AG04450 (cell line): Measurements from ENCODE around the gene PLPP7. TPM values are rescaled to one million over a fixed set of nuclear protein-coding genes. Genes with fewer than 3 reads are reported as not detected.

Source experiments
- CTCF ChIA-PET: fragments of 300-600, 350-600 bp; formaldehyde crosslinking; extraction: SDS; loops from one replicate; lab custom pipeline; 2022; ENCODE audit warnings: antibody characterized with exemption, inconsistent platforms; lab: Charles Lee
- POLR2A ChIA-PET: fragments of 350-600 bp; formaldehyde crosslinking; extraction: SDS; loops from one replicate; lab custom pipeline; 2021; ENCODE audit warnings: antibody characterized with exemption, inconsistent platforms; lab: Yijun Ruan, JAX
- DNase-seq: peaks from one replicate; pipeline ENCODE4 v3.0.0-alpha.2; 2011; ENCODE audit warnings: low read depth, low spot score
- H3K27ac ChIP-seq: one replicate; pipeline ENCODE4 v1.5.1; 2012; ENCODE audit warnings: low read depth, low read length, control low read depth
- H3K27me3 ChIP-seq: one replicate; pipeline ENCODE4 v1.6.0; 2012; ENCODE audit warnings: low read length; ENCODE audit not compliant: control insufficient read depth, insufficient read depth
- H3K4me3 ChIP-seq: 2 replicates; pipeline ENCODE4 v1.5.1; 2011; ENCODE audit warnings: mild to moderate bottlenecking, low read depth, low read length, control low read depth
- H3K9me3 ChIP-seq: 2 replicates; pipeline ENCODE4 v1.5.1; 2012; ENCODE audit warnings: low read length; ENCODE audit not compliant: control insufficient read depth, insufficient read depth
- CTCF ChIP-seq: IDR thresholded peaks from 2 replicates; pipeline ENCODE4 v1.5.1; 2011; ENCODE audit warnings: low read depth, low read length, control low read depth, inconsistent platforms
- polyA plus RNA-seq: library from polyadenylated mRNA; depleted of rRNA; stranded (reverse); fragments of >200 nt; gene quantifications from 2 replicates; pipeline ENCODE4 v1.2.3, GENCODE V29; 2011

PLPP7 gene
- polyA plus RNA-seq, 1 experiment: 0.57 TPM

- CTCF ChIA-PET: interaction anchor here (1.6 kb wide), 1 partner anchor 109 kb away, joined by 4 read pairs; no protein-coding TSS in a partner anchor
Observed at GRCh38 chr9:131288217-131288616, 1.3 kb upstream of the PLPP7 start.

GRCh38 chr9:131290036-131290766 is 678 bp downstream of the PLPP7 start:
- no peak for TF ChIP-seq CTCF
- CTCF ChIA-PET: interaction anchor here (0.6 to 0.9 kb wide), 3 partner anchors 46 to 112 kb away, joined by 3 read pairs; no protein-coding TSS in a partner anchor
- DNase-seq: no peak
- POLR2A ChIA-PET: no interaction called here
- Histone ChIP-seq H3K27ac (no peak overlapping the region), H3K9me3 (no peaks in the 10 kb centered on the region; the same call in 1 of the 2 replicates), H3K4me3 (no peak overlapping the region), H3K27me3 (no peaks in the 10 kb centered on the region)

More at GRCh38 chr9:131288217-131288616, 1.3 kb upstream of the PLPP7 start:
- Histone ChIP-seq H3K9me3 (no peaks in the 10 kb centered on the region; the same call in 1 of the 2 replicates), H3K27ac (no peak overlapping the region), H3K4me3 (no peak overlapping the region), H3K27me3 (peaks cover 11% of the 10 kb centered on the region)
- no peak for DNase-seq
- POLR2A ChIA-PET: no interaction called here
- no peak for TF ChIP-seq CTCF

GRCh38 chr9:131290767-131291370 is 1.3 kb downstream of the PLPP7 start:
- no peaks in the 10 kb centered on the region; the same call in 1 of the 2 replicates for H3K9me3 ChIP-seq
- no peak overlapping the region for H3K4me3 ChIP-seq
- ChIA-PET POLR2A (no interaction called here), CTCF (interaction anchor here (0.6 kb wide), 1 partner anchor 111 kb away, joined by 3 read pairs; no protein-coding TSS in a partner anchor)
- no peak for DNase-seq
- no peaks in the 10 kb centered on the region for H3K27me3 ChIP-seq
- no peak for TF ChIP-seq CTCF
- no peak overlapping the region for H3K27ac ChIP-seq

DNA sequence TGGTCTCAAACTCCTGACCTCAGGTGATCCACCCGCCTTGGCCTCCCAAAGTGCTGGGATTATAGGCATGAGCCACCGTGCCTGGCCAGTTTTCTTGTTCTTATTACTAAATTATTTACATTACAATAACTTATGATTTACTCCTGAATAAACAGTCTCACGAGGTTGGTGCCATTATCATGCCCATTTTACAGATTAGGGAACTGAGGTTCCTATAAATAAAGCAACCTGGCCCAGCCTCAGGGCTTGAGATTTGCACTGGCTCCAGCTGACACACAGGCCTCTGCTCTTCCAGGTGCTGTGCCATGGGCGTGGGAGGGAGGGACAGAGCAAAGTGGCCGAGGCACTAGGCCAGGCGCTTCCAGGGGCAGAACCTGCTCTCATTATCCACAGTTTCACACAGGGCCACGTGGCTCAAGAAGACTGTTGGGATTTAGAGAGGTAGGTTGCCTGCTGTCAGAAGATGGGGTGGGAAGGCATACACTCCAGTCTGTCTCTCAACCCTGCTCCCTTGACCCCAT is 2.3 kb downstream of the PLPP7 start:
- ChIA-PET POLR2A (no interaction called here), CTCF (interaction anchor here (1.9 kb wide), 1 partner anchor 45 kb away, joined by 8 read pairs; no protein-coding TSS in a partner anchor)
- no peak for DNase-seq
- no peak overlapping the region for H3K4me3 ChIP-seq
- H3K27ac ChIP-seq: no peak overlapping the region
- H3K27me3 ChIP-seq: peaks cover 4% of the 10 kb centered on the region
- no peaks in the 10 kb centered on the region; the same call in 1 of the 2 replicates for H3K9me3 ChIP-seq
- TF ChIP-seq CTCF: no peak
